Activated T-cell treated with anti-CD3 and anti-CD28 coated beads for 4 hours (primary cell): Measurements from ENCODE around the gene SSH2.
"Not testable (repeated sequence)": the region's sequence is repeated elsewhere in the genome, so short reads cannot be mapped to it uniquely, and the experiment has no call there.

ENCODE experiments used
- DNase-seq: peaks from one replicate; pipeline ENCODE4 v3.0.0-alpha.2; 2020

SSH2 gene

DNA sequence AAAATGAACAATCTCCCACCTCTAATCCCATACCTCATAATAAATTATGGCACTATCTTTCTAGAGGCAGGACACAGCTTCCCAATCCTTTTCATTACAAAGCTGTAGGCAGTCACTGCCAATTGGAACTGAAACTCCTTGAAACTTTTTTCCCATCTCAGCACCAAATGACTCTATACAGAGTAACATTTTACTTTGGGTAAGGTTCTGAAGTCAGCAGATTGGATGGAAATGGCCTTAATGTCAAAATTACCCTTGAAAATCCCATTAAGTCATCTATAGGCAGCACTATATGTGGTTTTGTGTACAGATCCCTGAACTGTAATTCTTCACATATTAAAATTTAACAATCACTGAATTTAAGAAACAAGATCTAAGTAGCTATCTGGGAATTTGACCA is 277.1 kb downstream of the SSH2 start:
- DNase-seq = no peak

DNA sequence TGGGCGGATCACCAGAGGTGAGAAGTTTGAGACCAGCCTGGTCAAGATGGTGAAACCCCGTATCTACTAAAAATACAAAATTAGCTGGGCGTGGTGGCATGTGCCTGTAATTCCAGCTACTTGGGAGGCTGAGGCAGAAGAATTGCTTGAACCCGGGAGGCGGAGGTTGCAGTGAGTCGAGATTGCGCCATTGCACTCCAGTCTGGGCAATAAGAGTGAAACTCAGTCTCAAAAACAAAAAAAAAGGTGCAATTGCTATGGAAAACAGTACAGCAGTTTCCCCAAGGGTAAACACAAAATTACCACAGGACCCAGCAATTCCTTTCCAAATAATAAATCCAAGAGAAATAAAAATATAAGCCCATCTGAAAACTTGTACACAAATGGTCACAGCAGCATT is 278.1 kb downstream of the SSH2 start:
- DNase-seq = not testable (repeated sequence)

DNA sequence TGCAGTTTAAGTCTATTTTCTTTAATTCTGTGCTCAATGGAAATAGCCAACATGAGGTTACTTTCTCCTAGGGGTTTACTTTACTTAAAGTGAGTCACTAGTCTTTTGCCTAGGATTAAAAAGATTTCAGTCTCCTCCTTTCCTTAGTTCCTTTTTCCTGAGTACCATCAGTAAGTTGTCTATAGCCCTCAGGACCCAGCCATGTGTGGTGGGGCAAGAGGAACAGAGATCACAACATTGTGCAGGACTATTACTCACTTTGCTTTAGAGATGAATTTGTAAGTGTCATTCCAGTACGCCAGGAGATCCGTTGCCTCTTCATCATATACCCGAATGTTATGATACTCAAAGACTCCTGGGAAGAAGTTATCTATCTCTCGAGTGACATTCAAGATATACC is 279.6 kb downstream of the SSH2 start:
- DNase-seq = no peak

DNA sequence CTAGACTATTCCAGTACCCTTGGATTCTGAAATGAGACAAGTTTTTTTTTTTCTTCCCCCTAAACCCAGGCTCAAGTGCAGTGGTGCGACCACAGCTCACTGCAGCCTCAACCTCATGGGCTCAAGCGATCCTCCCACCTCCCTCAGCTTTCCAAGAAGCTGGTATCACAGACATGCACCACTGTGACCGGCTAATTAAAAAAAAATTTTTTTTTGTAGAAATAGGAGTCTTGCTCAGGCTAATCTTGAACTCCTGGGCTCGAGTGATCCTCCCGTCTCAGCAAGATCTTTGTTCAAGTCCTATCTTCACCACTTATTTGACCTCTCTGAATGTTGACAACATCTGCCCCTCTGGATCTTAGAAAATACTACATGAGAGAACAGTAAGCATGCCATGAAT is 280.7 kb downstream of the SSH2 start:
- no peak for DNase-seq

DNA sequence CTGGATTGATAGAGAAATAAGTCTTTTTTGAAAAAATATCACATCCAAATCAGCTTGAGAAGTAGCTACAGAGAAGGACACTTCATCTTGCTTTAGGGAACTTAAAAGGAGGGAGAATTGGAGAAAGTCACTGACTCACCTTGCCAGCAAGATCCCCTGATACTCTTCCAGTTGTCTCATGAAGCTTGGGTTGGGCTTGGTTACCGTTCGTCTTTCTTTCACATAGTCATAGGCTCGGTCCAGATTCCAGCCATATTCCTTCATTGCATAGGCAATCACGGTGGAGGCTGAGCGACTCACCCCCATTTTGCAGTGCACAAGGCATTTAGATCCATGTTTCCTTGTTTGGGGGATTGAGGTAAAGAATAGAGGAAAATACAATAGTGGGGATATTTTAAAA is 282.0 kb downstream of the SSH2 start:
- no peak for DNase-seq

DNA sequence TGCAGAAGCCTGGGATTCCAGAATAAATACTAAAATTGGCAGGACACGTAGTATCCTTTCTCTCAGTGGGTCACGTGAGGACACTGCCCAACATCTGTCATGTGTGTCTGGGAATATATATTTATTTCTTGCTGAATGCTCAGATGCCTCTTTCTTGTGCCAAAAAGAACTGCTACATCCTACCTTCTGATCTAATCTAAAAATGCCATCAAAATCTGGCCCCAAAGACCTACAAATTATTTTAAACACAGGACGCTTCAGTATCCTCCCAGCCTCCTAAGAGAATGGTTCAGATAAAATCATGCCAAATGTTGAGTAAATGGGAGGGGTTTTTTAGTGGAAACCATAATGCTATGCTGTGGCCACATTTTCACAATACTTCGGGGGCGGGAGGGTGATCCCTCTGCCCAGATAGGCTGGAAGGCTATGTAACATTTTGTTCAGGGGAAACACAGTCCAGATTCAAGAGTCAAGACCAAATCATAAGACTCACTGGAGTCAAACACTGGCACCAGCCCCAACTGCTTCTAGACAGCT is 284.4 kb downstream of the SSH2 start:
- no peak for DNase-seq

DNA sequence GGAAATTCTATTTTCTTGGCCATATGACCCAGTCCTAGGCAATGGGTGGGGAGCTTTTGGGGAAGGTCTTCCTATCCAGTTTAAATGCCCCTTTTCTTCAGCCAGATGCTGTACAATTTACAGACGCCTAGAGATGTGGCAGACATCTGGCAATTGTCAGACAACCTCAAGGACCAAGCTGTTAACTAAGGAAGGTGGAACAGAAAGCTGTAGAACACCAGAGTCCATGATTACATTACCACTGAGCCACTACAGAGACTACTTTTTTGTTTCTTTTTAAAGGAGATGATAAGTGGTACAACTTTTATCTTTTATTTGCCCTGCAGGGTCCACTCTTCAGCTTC is 286.2 kb downstream of the SSH2 start:
- DNase-seq = no peak

GRCh38 chr17:29642171-29642611 is 287.8 kb downstream of the SSH2 start:
- no peak for DNase-seq

GRCh38 chr17:29640981-29641642 is 288.9 kb downstream of the SSH2 start:
- DNase-seq = no peak

GRCh38 chr17:29640413-29640812 is 289.6 kb downstream of the SSH2 start:
- DNase-seq = no peak

DNA sequence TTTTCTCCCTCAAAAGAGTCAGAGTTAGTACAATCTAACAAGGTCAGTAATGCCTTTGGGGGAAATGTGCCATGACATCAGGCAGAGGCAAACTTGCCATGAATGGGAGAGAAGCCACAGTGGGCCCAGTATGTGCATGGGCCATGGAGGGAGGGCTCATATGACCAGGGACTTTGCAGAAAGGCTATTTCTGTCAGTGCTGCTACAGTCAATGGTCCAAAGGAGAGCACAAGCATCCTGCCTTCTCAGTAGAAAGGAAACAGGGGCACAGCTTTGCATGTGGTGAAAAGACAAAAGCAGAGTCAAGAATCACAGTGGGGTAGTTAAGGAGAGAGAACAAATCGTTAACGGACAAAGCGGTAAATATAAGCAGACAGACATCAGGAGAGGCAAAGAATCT is 296.1 kb downstream of the SSH2 start:
- no peak for DNase-seq

DNA sequence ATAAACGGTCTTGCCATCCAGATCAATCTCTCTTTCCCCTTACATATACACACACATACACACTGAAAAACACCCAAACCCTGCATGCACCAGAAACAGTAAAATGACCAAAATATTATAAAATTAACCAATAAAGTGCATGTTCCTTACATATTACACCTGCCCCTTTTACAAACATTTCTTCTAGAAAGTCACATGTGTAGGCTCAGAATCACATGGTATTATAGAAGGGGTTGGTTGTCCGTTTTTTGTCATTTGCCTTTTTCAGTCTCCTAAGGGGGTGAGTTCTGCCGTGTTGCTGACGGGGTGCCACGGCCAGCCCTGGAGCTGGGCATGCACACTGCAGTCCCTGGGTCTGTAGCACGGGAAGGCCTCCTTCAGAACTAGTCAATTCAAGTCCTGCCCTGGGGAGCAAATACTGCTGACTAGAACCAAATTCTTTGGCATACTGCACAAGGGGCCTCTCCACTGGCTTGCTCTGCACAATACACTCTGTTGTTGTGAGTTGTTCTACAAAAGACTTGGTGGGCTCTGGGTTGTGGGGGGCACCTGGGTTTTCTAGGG is 299.3 kb downstream of the SSH2 start:
- DNase-seq = no peak

DNA sequence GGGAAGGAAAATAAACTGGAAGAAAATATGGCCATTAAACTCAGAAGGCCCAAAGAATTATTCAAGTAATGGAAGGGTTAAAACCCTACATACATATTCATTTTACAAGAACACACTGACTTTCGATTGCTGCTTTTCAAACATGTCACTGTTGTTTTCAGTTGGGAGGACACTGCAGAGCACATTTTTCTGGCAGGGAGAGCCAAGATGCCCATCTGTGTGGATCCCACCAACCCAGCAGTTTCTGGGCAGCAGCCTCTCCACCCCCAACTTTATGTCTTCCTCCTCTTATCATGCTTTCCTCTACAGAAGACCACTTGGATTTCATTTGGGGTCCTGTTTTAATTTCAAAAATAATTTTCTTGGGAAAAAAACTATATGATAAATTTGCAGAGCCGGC is 300.2 kb downstream of the SSH2 start:
- no peak for DNase-seq

- DNase-seq = no peak
Observed at GRCh38 chr17:29628644-29629043, 301.4 kb downstream of the SSH2 start.

GRCh38 chr17:29627951-29628350 is 302.1 kb downstream of the SSH2 start:
- no peak for DNase-seq

DNA sequence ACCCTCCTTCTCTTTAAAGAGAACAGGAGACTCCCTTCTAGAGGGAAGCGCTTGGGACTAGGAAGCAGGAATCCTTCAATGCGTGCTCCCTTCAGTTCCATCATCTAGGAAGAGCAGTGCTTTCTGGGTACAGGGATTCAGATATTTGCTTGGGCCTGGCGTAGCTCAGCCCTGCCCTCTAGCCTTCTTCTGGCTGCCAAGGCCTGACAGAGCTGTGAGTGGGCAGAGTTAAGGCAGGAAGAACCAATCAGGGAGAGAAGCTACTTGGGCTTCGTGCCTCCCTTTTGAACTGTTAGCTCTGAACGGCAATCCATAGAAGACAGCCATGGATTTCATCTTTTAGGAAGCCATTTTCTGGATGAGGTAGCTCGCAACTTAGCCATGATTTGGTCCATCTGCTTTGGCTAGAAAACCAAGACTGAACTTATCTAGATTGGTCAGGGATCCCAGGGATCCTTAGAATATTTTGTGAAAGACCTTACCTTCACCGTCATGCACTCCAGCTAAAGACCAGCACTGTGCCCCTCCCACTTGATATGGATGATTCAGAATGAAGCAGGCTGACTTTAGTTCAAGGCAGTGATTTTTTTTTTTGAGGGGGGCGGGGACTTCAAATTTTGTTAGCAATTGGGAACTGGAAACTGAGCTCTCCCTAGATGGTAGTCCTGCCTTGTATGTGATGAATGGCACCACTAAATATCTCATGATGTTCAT is 304.8 kb downstream of the SSH2 start:
- DNase-seq = no peak

- DNase-seq = no peak
Observed at GRCh38 chr17:29624586-29624985, 305.4 kb downstream of the SSH2 start.

GRCh38 chr17:29623283-29623647 is 306.8 kb downstream of the SSH2 start:
- no peak for DNase-seq

GRCh38 chr17:29622337-29623282 is 307.4 kb downstream of the SSH2 start, which contains the start of gene CORO6:
CORO6 (minus strand) TSS chr17:29622912; CDS start chr17:29621421, 1,491 bp downstream.
- DNase-seq = peak; percentile 64

DNA sequence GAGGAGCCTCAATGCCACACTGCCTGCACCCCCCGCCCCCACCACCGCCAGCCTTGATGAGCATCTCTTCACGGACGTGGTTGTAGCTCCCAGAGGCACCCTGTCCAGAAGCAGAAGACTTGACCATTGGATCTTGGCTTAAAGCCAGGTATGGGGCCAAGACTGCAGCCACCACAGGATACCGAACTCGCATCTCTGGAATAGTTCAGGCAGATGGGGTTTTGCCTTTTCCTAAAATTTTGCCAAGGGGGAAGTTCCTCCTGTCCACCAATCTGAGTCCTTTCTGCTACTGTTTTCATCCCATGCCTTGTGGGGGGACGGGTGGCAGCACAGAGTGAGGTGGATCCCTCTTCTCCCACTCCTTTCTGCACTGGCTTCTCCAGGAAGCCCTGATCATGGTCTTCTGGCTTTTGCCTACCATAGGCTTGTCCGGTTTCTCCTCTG is 308.3 kb downstream of the SSH2 start:
- no peak for DNase-seq

DNA sequence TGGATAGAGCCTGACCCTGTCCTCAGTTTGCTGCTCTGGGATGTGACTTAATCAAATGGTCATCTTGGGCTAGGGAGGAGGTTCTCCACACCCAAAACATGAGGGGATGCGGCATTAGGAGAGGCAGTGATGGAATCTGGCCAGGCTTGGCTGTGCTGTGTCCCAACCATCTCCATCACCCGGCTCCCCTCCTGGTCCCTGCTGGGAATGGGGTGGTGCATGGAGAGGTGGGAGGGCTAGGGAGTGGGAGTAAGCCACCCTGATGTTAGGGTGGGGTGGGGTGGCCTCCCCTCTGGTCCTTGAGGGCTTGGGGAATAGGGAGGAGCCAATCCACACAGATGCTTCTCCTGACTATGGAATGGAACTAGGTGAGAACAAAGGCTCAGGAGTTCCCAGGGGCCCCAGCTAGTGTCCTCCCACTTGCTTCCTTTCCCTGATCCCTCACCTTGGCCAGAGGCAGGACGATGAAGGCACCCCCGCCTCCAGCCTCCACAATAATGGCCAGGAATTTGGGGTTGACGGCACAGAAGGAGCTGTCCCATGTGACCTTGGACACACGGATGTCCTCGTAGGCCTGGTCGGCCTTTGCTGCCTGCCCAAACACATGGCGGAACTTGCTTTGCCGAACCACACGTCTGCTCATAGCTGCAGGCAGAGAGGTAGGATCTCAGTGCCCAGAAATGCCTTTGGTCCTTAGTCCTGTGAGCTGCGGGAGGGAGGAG is 309.1 kb downstream of the SSH2 start:
- DNase-seq = no peak

- DNase-seq = no peak
Observed at GRCh38 chr17:29620271-29620670, 309.8 kb downstream of the SSH2 start.
